D341Med (cell line): ENCODE results near the gene DHPS.

ENCODE experiments used
- DNase-seq: peaks from one replicate; pipeline ENCODE4 v3.0.0; 2012; ENCODE audit warnings: low spot score

The DHPS gene

DNA sequence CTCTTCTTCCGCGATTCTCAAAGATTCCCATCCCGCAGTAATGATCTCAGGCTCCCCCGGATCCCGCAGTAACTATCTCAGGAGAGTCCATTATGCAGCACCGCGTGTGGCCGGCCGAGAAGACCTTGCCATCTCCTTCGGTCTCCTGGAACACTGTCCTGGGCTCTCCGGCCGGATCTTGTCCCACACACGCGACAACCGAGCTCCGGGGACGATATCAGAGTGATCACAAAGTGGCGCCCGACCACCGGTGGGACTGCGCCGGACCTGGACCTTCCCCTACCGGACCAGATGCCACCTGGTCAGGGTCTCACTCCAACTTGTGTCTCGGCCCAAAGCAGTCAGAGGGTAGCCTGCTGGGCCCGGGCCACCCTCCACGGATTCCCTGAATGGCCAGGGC is 39.2 kb downstream of the DHPS start:
- DNase-seq = no peak

DNA sequence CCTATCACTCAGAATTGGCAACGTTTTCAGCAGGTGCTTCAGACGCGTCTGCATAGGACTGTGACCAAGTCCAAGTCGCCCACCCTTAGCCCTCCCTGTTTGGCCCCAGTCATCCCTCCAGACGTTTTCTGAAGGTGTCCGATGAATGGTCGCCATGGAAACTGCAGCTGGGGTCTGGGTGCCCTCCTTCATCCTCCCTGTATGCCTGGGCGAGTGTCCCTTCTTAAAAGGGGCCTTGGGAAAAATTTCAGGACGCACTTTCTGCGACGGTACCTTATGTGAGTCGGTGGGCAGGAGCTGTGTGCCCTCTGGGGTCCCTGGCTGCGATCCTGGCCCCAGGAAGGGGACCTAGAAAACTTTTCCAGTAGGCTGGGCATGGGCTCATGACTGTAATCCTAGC is 40.2 kb downstream of the DHPS start:
- DNase-seq = peak; percentile 13

DNA sequence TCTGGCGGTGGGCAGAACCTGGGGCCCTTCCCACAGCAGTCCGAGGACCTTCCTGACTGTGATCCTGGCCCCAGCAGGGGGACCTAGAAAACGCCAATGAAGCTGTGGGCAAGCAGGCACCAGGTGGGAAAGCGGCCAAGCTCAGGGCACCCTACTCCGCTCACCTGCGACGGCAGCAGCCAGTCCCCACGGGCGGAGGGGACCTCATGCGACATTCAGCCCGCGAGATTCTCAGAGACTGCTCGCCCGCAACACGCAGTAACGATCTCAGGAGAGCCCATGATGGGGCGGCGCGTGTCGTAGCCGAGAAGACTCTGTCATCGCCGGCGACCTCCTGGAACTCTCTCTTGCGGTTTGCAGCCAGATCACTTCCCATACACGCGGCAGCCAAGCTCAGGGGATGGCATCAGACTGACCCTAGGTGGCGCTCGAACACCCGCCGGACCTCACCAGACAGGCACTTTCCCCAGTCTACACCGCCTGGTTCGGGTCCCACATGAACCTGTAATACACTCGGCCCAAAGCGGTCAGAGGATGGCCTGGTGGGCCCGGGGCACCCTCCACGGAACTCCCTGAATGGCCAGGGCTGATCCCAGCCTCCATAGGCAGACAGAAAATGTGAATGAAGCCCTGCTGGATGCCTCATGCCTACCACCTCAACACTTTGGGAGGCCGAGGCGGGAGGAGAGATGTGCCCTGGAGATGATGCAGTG is 41.6 kb downstream of the DHPS start:
- DNase-seq = peak; percentile 89

DNA sequence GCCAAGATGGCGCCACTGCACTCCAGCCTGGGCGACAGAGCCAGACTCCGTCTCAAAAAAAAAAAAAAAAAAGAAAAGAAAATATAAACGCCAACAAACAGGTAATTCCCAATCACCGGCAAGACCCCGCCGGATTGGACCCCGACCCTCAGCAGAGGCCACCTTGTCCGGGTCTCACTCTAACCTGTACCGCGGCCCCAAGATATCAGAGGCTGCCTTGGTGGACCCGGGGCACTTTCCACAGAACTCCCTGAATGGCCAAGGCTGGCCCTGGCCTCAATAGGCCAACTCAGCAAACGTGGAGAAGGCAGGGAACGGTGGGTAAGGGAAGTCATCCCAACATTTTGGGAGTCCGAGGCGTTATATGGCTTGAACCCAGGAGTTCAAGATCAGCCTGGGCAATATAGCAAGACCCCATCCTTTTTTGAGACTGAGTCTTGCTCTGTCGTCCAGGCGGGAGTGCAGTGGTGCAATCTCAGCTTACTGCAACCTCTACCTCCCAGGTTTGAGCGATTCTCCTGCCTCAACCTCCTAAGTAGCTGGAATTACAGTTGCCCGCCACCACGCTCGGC is 43.0 kb downstream of the DHPS start:
- DNase-seq = peak; percentile 20

DNA sequence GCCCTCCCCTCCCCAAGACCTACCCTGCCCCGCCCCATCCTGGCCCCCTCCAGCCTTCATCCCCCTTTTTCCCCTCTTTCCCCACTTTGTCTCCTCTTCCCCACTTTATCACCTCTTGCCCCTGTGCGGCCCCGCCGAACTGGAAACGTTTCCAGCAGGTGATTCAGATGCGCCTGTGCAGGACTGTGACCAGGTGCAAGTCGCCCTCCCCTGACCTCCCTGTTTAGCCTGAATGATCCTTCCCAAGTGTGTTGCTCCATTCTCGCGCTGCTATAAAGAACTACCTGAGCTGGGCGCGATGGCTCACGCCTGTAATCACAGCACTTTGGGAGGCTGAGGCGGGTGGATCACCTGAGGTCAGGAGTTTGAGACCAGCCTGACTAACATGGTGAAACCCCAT is 45.0 kb downstream of the DHPS start:
- DNase-seq = no peak

DNA sequence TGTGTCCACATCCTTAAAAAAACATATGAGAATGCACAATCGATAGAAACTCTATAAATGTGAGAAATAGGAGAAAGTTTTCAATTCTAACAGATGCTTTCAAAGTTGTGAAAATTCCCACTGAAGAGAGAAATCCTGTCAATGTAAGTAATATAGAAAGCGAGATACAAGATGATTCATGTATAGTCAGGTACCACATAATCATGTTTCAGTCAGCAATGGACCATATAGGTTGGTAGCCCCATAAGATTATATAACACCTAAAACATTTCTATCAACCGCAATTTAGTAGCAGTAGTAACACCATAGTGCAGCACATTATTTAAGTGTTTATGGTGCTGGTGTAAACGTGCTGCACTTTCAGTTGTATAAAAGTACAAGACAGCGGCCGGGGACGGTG is 52.5 kb downstream of the DHPS start:
- no peak for DNase-seq

DNA sequence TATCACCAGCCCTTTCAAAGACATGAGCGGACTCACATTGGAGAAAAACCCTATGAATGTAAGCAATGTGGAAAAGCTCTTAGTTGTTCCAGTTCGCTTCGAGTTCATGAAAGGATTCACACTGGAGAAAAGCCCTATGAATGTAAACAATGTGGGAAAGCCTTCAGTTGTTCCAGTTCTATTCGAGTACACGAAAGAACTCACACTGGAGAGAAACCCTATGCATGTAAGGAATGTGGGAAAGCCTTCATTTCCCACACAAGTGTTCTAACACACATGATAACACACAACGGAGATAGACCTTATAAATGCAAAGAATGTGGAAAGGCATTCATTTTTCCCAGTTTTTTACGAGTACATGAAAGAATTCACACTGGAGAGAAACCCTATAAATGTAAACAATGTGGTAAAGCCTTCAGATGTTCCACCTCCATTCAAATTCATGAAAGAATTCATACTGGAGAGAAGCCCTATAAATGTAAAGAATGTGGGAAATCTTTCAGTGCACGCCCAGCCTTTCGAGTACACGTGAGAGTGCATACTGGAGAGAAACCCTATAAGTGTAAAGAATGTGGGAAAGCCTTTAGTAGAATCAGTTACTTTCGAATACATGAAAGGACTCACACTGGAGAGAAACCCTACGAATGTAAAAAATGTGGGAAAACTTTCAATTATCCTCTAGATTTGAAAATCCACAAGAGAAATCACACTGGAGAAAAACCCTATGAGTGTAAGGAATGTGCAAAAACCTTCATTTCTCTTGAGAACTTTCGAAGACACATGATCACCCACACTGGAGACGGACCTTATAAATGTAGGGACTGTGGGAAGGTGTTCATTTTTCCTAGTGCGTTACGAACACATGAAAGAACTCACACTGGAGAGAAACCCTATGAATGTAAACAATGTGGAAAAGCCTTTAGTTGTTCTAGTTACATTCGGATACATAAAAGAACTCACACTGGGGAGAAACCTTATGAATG is 53.3 kb downstream of the DHPS start:
- no peak for DNase-seq

DNA sequence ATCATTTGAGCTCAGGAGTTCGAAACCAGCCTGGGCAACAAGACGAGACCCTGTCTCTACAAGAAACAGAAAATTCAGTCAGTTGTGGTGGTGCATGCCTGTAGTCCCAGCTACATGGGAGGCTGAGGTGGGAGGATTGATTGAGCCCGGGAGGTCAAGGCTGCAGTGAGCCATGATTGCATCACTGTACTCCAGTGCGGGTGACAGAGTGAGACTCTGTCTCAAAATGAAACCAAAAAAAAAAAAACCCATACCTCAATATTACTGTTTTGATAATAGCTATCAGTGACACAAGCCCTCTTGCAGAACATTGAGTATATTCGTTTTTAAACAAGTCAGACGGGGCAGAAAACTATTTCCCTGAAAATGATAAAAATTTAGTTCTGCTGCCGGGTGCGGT is 54.7 kb downstream of the DHPS start:
- DNase-seq = no peak
